Measurements from ENCODE around the gene ANKH. TPM values are rescaled to one million over a fixed set of nuclear protein-coding genes. Genes with fewer than 3 reads are reported as not detected.

Gene ANKH
- total and polyA plus RNA-seq, 2 of the 13 experiments (the other 11 are each of a cell fraction or from before 2014, with no cell fraction given), result 25.0 to 36.0 TPM

DNA sequence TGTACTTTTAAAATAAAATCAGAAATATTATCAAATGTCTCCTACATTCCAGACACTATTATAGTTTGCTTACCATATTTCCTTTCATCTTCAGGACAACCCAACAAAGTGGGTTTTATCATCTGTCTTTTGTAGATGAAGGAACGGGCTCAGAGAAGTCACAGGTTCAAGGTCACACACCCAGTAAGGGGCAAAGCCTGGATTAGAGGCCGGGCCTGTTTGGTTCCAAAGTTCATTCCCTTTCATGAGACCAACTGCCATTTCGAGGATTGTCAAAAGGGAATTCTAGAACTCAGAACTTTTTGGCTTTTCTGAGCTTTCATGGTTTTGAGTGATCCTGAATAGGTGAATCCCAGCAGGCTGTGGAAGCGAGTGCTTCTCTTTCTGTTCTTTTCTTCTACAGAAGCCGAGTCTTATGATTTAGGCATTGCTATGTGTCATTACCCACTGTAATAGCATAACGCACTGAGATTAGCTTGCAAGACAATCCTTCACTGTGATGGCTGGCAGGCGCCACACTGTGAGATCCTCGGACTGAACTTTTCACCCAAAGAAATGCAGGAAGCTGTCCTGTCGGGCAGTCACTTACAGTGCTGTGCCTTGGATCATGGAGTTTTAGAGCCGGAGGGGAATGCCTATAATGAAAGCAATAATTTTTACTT is 43.8 kb upstream of the ANKH start (continued):
- TF ChIP-seq, protein P1, sequence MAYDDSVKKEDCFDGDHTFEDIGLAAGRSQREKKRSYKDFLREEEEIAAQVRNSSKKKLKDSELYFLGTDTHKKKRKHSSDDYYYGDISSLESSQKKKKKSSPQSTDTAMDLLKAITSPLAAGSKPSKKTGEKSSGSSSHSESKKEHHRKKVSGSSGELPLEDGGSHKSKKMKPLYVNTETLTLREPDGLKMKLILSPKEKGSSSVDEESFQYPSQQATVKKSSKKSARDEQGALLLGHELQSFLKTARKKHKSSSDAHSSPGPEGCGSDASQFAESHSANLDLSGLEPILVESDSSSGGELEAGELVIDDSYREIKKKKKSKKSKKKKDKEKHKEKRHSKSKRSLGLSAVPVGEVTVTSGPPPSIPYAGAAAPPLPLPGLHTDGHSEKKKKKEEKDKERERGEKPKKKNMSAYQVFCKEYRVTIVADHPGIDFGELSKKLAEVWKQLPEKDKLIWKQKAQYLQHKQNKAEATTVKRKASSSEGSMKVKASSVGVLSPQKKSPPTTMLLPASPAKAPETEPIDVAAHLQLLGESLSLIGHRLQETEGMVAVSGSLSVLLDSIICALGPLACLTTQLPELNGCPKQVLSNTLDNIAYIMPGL (CRISPR knock-in tag; IDR thresholded peaks at IDR 0.05; ENCODE audit: borderline replicate concordance in 1 of 2, low read depth in 1 of 2), result no peak
- TF ChIP-seq, protein P2, sequence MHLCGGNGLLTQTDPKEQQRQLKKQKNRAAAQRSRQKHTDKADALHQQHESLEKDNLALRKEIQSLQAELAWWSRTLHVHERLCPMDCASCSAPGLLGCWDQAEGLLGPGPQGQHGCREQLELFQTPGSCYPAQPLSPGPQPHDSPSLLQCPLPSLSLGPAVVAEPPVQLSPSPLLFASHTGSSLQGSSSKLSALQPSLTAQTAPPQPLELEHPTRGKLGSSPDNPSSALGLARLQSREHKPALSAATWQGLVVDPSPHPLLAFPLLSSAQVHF (CRISPR knock-in tag; IDR thresholded peaks at IDR 0.05), result no peak
- TF ChIP-seq NR2C2 (CRISPR knock-in tag; IDR thresholded peaks at IDR 0.05; ENCODE audit: borderline replicate concordance) (peak; percentile 52; the same call in 1 of the 2 replicates), NFYB (CRISPR knock-in tag; IDR thresholded peaks at IDR 0.05) (no peak), FOXA1 (IDR thresholded peaks at IDR 0.05) (no peak), FOXA1 (CRISPR knock-in tag; IDR thresholded peaks at IDR 0.05) (peak; percentile 53), MYNN (CRISPR knock-in tag; IDR thresholded peaks at IDR 0.05; ENCODE audit: low read depth) (no peak), SKI (IDR thresholded peaks at IDR 0.05; ENCODE audit: partially characterized antibody) (peak; percentile 15), KLF9 (CRISPR knock-in tag; IDR thresholded peaks at IDR 0.05; ENCODE audit: low read depth) (no peak)

DNA sequence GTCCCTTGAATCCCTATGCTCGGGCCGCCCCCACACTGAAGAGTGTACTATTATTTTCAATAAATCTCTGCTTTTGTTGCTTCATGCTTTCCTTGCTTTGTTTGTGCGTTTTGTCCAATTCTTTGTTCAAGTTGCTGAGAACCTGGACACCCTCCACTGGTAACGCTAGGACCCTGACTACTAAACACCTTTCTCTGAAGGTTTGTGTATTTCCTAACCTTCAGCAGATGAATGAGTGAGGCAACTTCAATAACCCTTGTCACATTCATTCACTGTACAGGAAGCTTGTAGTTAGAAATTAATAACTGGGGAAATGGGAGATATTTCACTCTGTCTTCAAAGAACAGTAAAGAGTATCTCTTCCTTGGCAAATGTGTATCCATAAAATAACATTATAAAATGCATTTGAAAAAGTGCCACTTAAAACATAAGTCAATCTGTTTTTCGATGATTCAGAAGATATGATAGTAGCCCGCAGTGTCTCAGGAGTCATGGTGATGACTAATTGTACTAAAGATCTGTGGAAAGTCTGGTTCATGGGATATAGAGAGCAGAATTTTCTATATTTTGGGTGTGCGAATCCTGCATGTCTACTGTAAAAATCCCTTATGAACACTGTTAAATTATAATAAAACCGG is 43.2 kb upstream of the ANKH start:
- CTCF ChIA-PET (ENCODE audit: low intra/inter-chr PET ratio, low total read pairs), result no interaction called here
- Histone ChIP-seq H3K9me3 (ENCODE audit: low read length) (no peaks in the 10 kb centered on the region), H3K36me3 (replicated peaks in 1 of 2; ENCODE audit: control insufficient read depth in 1 of 2, insufficient read depth in 2 of 2, low read length in 2 of 2) (no peaks in the 10 kb centered on the region), H2AFZ (ENCODE audit: low read length) (no peak overlapping the region), H3K4me3 (replicated peaks in 1 of 3; ENCODE audit: insufficient read depth in 1 of 3, low read depth in 2 of 3, low read length in 3 of 3) (no peak overlapping the region; a peak in 1 of 6 replicates), H3K79me2 (ENCODE audit: insufficient read depth, low read length) (no peaks in the 10 kb centered on the region), H4K20me1 (ENCODE audit: insufficient read depth, low read length) (no peaks in the 10 kb centered on the region), H3K4me1 (ENCODE audit: insufficient read depth, low read length) (peaks cover 28% of the 10 kb centered on the region), H3K27me3 (ENCODE audit: control insufficient read depth in 1 of 2, insufficient read depth in 2 of 2, low read length in 2 of 2) (peaks cover 0 to 1% of the 10 kb centered on the region in 2 experiments; a peak in 1 of 5 replicates), H3K4me2 (ENCODE audit: low read depth, low read length) (no peak overlapping the region), H3K9ac (ENCODE audit: insufficient read depth, low read depth, low read length) (no peak overlapping the region), H3K27ac (ENCODE audit: extremely low read length, insufficient read depth, low read length) (peak overlapping the region; percentile 10)
- no TSS peak for BruUV-seq (replicated peaks)
- TF ChIP-seq, protein P3, sequence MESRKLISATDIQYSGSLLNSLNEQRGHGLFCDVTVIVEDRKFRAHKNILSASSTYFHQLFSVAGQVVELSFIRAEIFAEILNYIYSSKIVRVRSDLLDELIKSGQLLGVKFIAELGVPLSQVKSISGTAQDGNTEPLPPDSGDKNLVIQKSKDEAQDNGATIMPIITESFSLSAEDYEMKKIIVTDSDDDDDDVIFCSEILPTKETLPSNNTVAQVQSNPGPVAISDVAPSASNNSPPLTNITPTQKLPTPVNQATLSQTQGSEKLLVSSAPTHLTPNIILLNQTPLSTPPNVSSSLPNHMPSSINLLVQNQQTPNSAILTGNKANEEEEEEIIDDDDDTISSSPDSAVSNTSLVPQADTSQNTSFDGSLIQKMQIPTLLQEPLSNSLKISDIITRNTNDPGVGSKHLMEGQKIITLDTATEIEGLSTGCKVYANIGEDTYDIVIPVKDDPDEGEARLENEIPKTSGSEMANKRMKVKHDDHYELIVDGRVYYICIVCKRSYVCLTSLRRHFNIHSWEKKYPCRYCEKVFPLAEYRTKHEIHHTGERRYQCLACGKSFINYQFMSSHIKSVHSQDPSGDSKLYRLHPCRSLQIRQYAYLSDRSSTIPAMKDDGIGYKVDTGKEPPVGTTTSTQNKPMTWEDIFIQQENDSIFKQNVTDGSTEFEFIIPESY (CRISPR knock-in tag; IDR thresholded peaks at IDR 0.05), result peak; percentile 86
- TF ChIP-seq TEAD2 (CRISPR knock-in tag; IDR thresholded peaks at IDR 0.05), result no peak
- ATAC-seq, result no peak; the same call in 2 of the 3 replicates
- intact Hi-C loops (cut with micrococcal nuclease; ENCODE audit: unreplicated experiment), result no loop called here
- FAIRE-seq, result no peak
- 71% methylated on average over 8 of the region's 8 CpGs for WGBS (ENCODE audit: low lambda C conversion rate)
- DNase-seq (ENCODE audit: low spot score), result no peak
- POLR2A ChIA-PET, result no interaction called here
- in situ Hi-C loops (cut with HindIII; ENCODE audit: extremely low pct_ligation_motif_present, low pct_unique_long_range_greater_than_20kb), result no loop called here
